Vagina (tissue), 2 donors: Measurements from ENCODE around the gene RIN3. TPM values are rescaled to one million over a fixed set of nuclear protein-coding genes. Genes with fewer than 3 reads are reported as not detected.

Experiments
- DNase-seq, 2 donors: peaks; one replicate each; pipeline ENCODE4 v3.0.0-alpha.2; 2017; ENCODE audit errors: extremely low spot score in 2 of 2
- H3K27ac ChIP-seq: fragments of 200-600 bp; sonication (generic); one replicate; pipeline ENCODE4 v1.5.1; 2019
- H3K27me3 ChIP-seq: fragments of 200-600 bp; sonication (generic); one replicate; pipeline ENCODE4 v1.5.1; 2019
- H3K36me3 ChIP-seq, 2 donors: fragments of 200-600 bp; sonication (generic); one replicate each; pipeline ENCODE4 v1.5.1; 2017 to 2019
- H3K4me1 ChIP-seq: fragments of 200-600 bp; sonication (generic); one replicate; pipeline ENCODE4 v1.5.1; 2019
- H3K4me3 ChIP-seq, 2 donors: fragments of 200-600 bp; sonication (generic); 1 replicate in 1 of 2; 2 replicates in 1 of 2; pipeline ENCODE4 v1.5.1; 2016 to 2019
- H3K9me3 ChIP-seq: fragments of 200-600 bp; sonication (generic); one replicate; pipeline ENCODE4 v1.5.1; 2019
- CTCF ChIP-seq, 3 experiments: fragments of 450-650 bp in 2 of 3; fragments of 200-600 bp in 1 of 3; sonication (generic) in 1 of 3; IDR thresholded peaks; one replicate each; pipeline ENCODE4 v1.5.1; 2017 to 2019; ENCODE audit warnings: antibody characterized with exemption in 3 of 3, mild to moderate bottlenecking in 2 of 3, moderate library complexity in 2 of 3
- POLR2A ChIP-seq, 2 donors: fragments of 450-650 bp; IDR thresholded peaks; one replicate each; pipeline ENCODE4 v1.6.1; 2017; ENCODE audit warnings: antibody characterized with exemption in 2 of 2, mild to moderate bottlenecking in 2 of 2, moderate library complexity in 2 of 2
- POLR2AphosphoS5 ChIP-seq, 2 donors: sonication (generic); formaldehyde crosslinking; IDR thresholded peaks; one replicate each; pipeline ENCODE4 v1.9.0; 2017; ENCODE audit warnings: antibody characterized with exemption in 2 of 2, mild to moderate bottlenecking in 2 of 2, low read depth in 1 of 2; ENCODE audit not compliant: insufficient read depth in 1 of 2
- intact Hi-C: fragments of 100-400 bp; cut with DNase I; formaldehyde crosslinking; loops from one replicate; pipeline ENCODE4 v1.15.1; 2023
- total RNA-seq: library from RNA; depleted of rRNA; stranded (reverse); fragments of >200 nt; gene quantifications from one replicate; pipeline ENCODE4 v1.2.3, GENCODE V29; 2016

Gene RIN3
- total RNA-seq, 1 donor from 2014 or later = 22.6 TPM

DNA sequence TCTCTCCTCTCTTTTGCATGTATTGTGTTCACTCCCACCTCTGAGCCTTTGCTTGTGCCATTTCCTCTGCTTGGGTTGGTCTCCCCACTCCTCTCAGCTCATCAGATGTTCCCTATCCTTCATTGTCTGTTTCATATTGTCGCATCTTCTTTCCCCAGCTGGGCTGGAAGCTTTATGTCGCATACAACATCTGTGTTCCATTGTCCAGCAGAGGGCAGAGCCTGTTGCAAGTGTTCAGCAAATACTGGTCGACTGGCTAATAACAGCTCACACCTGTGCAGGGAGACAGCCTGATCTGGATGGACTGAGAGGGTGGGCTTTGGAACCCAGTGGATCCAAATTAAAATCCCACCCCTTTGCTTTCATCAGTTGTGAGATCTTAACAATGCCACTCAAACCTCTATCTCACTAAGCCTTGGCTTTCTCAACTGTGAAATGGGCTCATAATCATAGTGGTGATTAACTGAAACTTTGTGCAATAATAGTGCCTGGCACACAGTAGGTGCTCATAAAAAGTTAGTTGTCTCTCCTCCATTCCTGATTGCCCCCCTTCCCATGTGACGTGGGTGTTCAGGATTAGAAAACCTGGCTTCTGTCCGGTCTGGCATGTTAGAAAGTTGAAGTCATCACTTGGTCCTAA, 75.8 kb downstream of the RIN3 start:
- Histone ChIP-seq H3K4me3 (no peak overlapping the region), H3K9me3 (no peaks in the 10 kb centered on the region), H3K36me3 (no peaks in the 10 kb centered on the region), H3K4me1 (peaks cover 38% of the 10 kb centered on the region), H3K27ac (no peak overlapping the region), H3K27me3 (no peaks in the 10 kb centered on the region)
- intact Hi-C loops = no loop called here
- TF ChIP-seq CTCF (IDR thresholded peaks at IDR 0.05) (no peak), POLR2A (IDR thresholded peaks at IDR 0.05) (no peak), POLR2AphosphoS5 (IDR thresholded peaks at IDR 0.05; ENCODE audit: insufficient read depth in 1 of 2, low read depth in 1 of 2) (no peak)
- DNase-seq = no peak

DNA sequence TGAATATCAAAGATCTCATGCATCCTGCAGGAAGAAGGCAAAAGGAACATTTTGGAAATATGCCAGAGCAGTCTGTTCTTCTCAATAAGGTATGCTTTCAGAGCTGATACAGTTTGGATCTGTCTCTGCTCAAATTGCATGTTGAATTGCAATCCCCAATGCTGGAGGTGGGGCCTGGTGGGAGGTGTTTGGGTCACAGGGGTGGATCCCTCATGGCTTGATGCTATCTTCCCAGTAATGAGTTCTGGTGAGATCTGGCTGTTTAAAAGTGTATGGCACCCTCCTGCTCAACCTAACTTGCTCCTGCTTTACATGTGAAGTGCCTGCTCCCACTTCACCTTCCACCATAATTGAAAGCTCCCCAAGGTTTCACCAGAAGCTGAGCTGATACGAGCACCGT, 76.6 kb downstream of the RIN3 start:
- H3K27ac ChIP-seq = no peak overlapping the region
- no peaks in the 10 kb centered on the region for H3K27me3 ChIP-seq
- no peaks in the 10 kb centered on the region for H3K9me3 ChIP-seq
- intact Hi-C loops = no loop called here
- no peak for DNase-seq
- H3K4me3 ChIP-seq = no peak overlapping the region
- H3K4me1 ChIP-seq = peaks cover 36% of the 10 kb centered on the region
- H3K36me3 ChIP-seq = no peaks in the 10 kb centered on the region
- TF ChIP-seq POLR2A (IDR thresholded peaks at IDR 0.05) = no peak

GRCh38 chr14:92590941-92591340, 77.4 kb downstream of the RIN3 start:
- Histone ChIP-seq H3K27me3 (no peaks in the 10 kb centered on the region), H3K27ac (no peak overlapping the region), H3K4me3 (no peak overlapping the region), H3K9me3 (no peaks in the 10 kb centered on the region), H3K36me3 (no peaks in the 10 kb centered on the region), H3K4me1 (peaks cover 28% of the 10 kb centered on the region)
- TF ChIP-seq POLR2AphosphoS5 (IDR thresholded peaks at IDR 0.05; ENCODE audit: insufficient read depth in 1 of 2, low read depth in 1 of 2) = no peak
- no peak for DNase-seq
- intact Hi-C loops = no loop called here

DNA sequence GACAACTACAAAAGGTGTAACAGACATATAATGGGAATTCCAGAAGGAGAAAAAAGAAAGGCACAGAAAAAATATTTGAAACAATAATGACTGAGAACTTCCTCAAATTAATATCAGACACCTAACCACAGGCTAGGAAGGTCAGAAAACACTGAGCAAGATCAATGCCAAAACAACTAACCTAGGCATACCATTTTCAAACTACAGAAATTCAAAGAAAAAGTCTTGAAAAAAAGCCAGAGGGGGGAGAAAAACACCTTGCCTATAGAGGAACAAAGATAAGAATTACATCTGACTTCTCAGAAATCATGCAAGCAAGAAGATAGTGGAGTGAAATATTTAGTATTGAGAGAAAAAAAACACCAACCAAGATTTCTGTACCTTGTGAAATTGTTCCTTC, 77.8 kb downstream of the RIN3 start:
- intact Hi-C loops = no loop called here
- TF ChIP-seq POLR2AphosphoS5 (IDR thresholded peaks at IDR 0.05; ENCODE audit: insufficient read depth in 1 of 2, low read depth in 1 of 2) (no peak), POLR2A (IDR thresholded peaks at IDR 0.05) (no peak), CTCF (IDR thresholded peaks at IDR 0.05) (no peak)

GRCh38 chr14:92595267-92595666, 81.7 kb downstream of the RIN3 start:
- H3K4me3 ChIP-seq = no peak overlapping the region
- intact Hi-C loops = no loop called here
- no peaks in the 10 kb centered on the region for H3K27me3 ChIP-seq
- DNase-seq = no peak
- no peak overlapping the region for H3K27ac ChIP-seq
- H3K36me3 ChIP-seq = no peaks in the 10 kb centered on the region
- no peak for TF ChIP-seq CTCF (IDR thresholded peaks at IDR 0.05)
- no peak for TF ChIP-seq POLR2AphosphoS5 (IDR thresholded peaks at IDR 0.05; ENCODE audit: insufficient read depth in 1 of 2, low read depth in 1 of 2)
- no peak for TF ChIP-seq POLR2A (IDR thresholded peaks at IDR 0.05)
- no peaks in the 10 kb centered on the region for H3K9me3 ChIP-seq
- peaks cover 19% of the 10 kb centered on the region for H3K4me1 ChIP-seq

More for the DNA sequence above, 77.8 kb downstream of the RIN3 start:
- Histone ChIP-seq H3K4me1 (peaks cover 24% of the 10 kb centered on the region), H3K27me3 (no peaks in the 10 kb centered on the region), H3K27ac (no peak overlapping the region), H3K9me3 (no peaks in the 10 kb centered on the region), H3K4me3 (no peak overlapping the region), H3K36me3 (no peaks in the 10 kb centered on the region)
- DNase-seq = no peak

- H3K36me3 ChIP-seq = no peaks in the 10 kb centered on the region
- H3K27me3 ChIP-seq = no peaks in the 10 kb centered on the region
- intact Hi-C loops = no loop called here
- no peaks in the 10 kb centered on the region for H3K9me3 ChIP-seq
- no peak for DNase-seq
- TF ChIP-seq POLR2AphosphoS5 (IDR thresholded peaks at IDR 0.05; ENCODE audit: insufficient read depth in 1 of 2, low read depth in 1 of 2) (no peak), CTCF (IDR thresholded peaks at IDR 0.05) (no peak), POLR2A (IDR thresholded peaks at IDR 0.05) (no peak)
- H3K4me3 ChIP-seq = no peak overlapping the region
- no peak overlapping the region for H3K27ac ChIP-seq
- peaks cover 22% of the 10 kb centered on the region for H3K4me1 ChIP-seq
Observed at GRCh38 chr14:92596331-92596907, 82.8 kb downstream of the RIN3 start.
